Hepatic stellate cell (primary cell): ENCODE measurements around the gene EME2.

Source experiments
- DNase-seq: peaks from one replicate; pipeline ENCODE4 v3.0.0; 2011; ENCODE audit warnings: low spot score

The EME2 gene

DNA sequence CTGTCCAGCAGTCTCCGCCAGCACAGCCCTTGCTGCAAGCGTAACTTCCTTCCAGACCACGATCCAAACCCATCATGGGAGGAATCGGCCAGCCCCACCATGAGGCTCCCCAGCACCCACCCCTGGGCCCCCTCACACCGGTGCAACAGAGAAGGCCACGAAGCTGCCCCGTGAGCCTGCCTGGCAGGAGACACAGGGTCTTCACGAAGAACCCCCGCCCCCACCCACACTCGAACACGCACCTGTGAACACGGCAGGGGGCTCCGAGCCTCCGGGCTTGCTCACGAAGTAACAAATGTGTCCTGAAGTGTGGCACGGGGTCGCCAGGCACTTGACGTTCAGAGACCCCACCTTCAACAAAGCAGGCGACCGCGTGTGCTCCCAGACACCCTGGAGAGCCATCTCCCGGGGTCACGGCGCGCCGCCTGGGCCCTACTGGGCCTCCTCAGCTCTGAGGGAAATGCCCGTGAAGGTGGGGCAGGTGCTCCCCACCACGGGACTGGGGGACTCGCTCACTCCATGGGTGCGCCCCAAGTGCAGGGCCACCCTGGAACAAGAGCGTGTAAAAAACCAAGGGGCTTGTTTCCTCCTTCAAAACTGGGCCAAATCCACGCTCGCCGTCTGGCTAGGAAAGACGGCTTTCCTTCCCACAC lies 46.4 kb downstream of the EME2 start:
- no peak for DNase-seq

DNA sequence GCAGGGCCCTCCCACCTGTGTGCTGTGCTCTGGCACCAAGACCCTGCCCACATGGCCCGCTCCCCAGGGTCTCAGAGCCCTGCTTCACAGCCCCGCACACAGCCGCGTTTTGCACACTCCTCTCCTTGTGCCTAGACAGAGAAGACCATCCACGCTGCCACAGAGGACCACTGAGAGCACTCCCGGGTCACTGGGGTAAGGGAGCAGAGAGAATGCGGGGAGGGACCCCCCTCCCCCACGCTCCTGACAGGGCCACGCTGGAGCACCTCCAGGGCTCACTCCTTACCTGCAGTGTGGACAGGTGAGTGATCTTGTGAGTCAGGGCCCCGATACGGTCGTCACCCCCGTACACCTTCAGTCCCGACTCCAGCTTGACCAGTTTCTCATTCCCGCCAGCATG lies 47.0 kb downstream of the EME2 start:
- DNase-seq: no peak

DNA sequence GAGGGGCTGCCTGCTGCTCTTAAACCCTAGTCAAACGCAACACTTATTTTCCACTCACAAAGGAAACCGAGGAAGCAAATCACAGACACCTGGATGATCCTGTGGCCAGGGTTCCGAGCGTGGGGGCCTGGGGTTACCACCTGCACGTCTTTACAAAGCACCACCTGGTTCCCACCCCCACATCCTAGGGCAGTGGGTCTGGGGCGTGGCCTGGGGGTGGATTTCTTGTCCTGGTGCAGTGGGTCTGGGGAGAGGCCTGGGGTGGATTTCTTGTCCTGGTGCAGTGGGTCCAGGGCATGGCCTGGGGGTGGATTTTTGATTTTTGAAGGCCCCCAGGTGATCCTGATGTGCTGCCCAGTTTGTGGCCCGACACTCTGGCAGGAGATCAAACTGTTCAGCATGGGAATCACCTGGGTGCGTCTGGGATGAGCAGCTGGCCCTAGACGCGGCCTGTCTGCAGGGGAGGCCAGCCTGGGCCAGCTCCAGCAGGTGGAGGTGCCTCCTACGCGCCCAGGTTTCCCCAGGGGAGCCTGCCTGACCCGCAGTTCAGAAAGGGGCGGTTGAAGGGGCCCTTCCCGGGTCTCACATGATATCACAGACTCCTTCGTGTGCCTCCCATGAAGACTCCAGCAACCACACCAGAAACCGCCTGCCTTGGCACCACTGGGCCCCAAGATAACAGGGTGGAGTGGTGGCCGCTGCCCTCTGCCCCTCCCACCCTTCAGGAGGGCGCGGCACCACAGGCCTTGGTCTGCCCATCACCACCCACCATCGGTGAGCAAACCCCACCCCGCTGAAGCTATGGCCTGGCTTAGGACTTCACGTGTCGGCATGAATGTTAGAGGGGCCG lies 47.7 kb downstream of the EME2 start:
- DNase-seq: no peak

DNA sequence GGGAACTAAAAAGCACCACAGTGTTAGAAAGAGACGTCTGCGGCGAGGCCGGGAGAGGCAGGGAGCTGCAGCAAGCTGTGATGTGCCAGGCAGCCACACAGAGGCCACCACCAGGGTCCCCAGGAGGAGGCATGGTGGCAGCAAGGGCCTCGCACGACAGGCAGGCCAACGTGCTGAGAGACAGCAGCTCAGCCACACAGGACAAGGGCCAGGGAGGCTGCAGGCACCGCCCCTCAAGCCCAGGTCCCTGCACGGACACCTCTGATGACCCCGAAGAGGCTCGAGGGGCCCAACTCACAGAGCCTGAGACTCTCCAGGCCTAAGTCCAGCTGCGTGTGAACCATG lies 48.3 kb downstream of the EME2 start:
- DNase-seq: no peak

DNA sequence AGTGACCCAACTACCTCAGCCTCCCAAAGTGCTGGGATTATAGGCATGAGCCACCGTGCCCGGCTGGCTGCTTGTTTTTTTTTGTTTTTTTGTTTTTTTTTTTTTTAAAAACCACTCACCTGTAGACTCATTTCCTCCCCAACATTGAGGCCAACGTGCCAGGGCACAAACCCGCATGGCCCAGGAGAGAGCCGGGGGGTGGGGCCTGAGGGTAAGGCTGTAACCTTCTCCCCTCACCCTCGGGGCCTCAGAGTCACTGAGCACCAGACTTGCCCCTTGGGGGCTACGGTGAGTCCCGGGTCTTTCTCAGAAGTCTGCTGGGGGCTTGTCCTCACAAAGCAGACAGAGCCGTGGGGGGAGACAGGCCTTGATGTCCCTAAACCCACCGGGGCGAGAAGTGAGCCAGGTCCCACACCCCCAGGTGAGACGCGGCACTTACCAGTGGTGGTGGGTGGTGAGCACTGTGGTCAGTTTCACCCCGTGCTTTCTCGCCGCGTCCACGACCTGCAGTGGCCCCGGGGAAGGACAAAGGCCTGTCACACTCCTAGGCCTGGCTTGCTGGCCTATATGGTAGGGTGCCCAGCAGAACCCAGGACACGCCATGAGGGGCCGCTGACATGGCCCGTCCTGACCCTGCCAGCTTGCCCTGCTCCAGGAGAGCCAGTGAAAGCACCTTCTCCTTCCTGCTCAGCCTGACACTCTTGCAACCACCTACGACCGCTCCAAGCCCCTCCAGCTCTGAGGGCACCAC lies 49.4 kb downstream of the EME2 start:
- DNase-seq: no peak

DNA sequence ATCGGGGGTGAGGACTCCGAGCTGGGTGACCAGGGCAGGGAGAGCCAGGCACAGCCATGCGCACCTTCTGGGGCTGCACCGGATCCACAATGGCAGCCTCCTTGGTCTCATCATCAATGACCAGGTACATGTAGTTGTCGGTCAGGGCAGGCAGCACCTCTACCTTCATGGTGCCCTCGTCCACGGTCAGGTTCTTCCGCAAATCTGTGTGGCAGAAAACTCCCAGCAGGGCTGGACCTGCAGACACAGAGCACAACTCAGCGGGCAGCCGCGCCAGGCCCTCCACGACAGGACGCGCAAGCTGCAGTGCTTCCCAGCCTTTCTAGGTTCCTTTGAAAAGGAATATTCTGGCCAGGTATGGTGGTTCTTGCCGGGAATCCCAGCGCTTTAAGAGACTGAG lies 50.2 kb downstream of the EME2 start:
- DNase-seq: no peak

DNA sequence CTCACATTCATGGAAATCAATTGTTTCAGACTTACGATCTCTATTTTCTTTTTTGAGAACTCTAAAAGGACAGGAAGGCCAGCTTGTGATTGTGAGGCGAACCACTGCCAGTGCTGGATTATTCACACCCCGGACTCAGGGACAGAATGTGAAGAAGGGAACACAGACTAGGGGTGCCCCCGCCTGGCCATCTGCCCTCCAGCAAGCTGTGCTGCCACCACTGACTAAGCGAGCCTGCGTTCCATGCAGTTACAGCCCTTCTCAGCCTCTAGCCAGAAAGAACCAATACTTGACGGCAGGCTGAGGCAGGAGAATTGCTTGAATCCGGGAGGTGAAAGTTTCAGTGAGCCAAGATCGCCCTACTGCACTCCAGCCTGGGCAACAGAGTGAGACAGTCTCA lies 51.2 kb downstream of the EME2 start:
- DNase-seq: peak; percentile 34

DNA sequence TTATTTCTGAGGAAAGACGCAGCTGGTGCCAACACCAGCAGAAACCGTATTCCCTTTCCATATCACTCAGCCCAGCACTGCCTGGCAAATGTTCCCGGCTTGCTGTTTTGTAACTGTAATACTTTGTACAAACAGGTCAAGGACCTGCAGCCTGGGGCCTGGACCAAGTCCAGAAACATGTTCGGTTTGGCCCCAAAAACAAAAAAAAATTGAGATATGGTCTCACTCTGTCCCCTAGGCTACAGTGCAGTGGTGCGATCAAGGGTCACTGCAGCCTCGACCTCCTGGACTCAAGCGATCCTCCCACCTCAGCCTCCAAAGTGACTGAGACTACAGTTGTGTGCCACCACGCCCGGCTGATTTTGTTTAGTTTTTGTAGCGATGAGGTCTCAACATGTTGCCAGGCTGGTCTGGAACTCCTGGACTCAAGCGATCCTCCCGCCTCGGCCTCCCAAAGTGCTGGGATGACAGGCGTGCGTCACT lies 52.8 kb downstream of the EME2 start:
- no peak for DNase-seq
